BE2C (cell line): Measurements from ENCODE around the gene FAM107B.
A peak's percentile ranks its signal among the peaks of the same experiment; 100 is the strongest.

Experiments
- DNase-seq: peaks from one replicate; pipeline ENCODE4 v3.0.0-alpha.2; 2020
- H3K27me3 ChIP-seq: fragments of 250-450 bp; sonication (Bioruptor Pico); 2 replicates; pipeline ENCODE4 v1.5.1; 2020; ENCODE audit warnings: mild to moderate bottlenecking
- H3K36me3 ChIP-seq: fragments of 250-450 bp; sonication (Bioruptor Pico); 2 replicates; pipeline ENCODE4 v1.5.1; 2020; ENCODE audit warnings: mild to moderate bottlenecking
- H3K4me1 ChIP-seq: fragments of 250-450 bp; sonication (Bioruptor Pico); 2 replicates; pipeline ENCODE4 v1.5.1; 2020
- H3K4me3 ChIP-seq: 2 replicates; pipeline ENCODE4 v1.5.1; 2011; ENCODE audit warnings: low read depth, low read length
- H3K9me3 ChIP-seq: fragments of 250-450 bp; sonication (Bioruptor Pico); 2 replicates; pipeline ENCODE4 v1.5.1; 2020
- TF ChIP-seq, protein P1 (sequence below): IDR thresholded peaks from 2 replicates; pipeline ENCODE4 v1.5.1; 2012; ENCODE audit warnings: mild to moderate bottlenecking, low read depth, low read length

FAM107B gene

DNA sequence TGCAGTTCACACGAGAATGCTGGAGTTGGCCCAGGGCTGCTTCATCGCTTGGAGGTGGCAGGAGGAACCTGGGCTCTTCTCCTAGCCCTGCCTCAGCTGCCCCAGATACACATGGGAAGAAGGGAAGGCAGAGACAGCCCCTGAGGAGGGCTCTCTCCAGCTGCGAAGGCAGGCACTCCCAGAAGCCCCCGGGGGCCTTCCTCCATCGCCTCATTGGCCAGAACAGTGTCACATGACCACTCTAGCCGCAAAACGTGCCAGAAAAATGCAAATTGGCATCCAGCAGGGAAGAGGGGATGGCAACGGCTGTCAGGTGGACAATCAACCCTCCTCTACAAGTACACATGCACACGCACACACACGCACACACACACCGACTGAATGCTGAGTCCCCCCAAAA is 226.2 kb downstream of the FAM107B start:
- Histone ChIP-seq H3K27me3 (no peaks in the 10 kb centered on the region), H3K4me3 (no peak overlapping the region), H3K36me3 (peaks cover 3% of the 10 kb centered on the region), H3K9me3 (no peaks in the 10 kb centered on the region), H3K4me1 (no peaks in the 10 kb centered on the region; the same call in none of the 2 replicates)
- DNase-seq, result no peak
- TF ChIP-seq, protein P1, sequence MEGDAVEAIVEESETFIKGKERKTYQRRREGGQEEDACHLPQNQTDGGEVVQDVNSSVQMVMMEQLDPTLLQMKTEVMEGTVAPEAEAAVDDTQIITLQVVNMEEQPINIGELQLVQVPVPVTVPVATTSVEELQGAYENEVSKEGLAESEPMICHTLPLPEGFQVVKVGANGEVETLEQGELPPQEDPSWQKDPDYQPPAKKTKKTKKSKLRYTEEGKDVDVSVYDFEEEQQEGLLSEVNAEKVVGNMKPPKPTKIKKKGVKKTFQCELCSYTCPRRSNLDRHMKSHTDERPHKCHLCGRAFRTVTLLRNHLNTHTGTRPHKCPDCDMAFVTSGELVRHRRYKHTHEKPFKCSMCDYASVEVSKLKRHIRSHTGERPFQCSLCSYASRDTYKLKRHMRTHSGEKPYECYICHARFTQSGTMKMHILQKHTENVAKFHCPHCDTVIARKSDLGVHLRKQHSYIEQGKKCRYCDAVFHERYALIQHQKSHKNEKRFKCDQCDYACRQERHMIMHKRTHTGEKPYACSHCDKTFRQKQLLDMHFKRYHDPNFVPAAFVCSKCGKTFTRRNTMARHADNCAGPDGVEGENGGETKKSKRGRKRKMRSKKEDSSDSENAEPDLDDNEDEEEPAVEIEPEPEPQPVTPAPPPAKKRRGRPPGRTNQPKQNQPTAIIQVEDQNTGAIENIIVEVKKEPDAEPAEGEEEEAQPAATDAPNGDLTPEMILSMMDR, result no peak

DNA sequence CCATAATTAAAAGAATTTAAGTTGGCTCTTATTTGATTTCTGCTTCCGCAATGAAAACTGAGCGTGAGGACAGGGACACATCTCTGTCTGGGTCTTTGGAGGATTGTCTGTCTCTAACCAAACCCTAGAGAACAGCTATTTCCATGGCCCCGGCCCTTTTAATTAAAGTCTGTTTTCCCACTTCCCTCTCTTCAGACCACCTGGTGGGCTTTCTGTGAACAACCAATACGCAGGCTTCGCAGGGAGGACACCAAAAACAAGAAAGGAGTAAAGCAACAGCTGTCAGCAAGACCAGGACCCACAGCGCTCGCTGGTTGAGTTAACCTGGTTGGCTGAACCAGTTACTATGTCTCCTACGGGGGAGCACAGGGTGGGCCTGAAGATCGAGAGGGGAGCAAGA is 226.9 kb downstream of the FAM107B start:
- Histone ChIP-seq H3K9me3 (no peaks in the 10 kb centered on the region), H3K36me3 (peaks cover 3% of the 10 kb centered on the region; the same call in 1 of the 2 replicates), H3K27me3 (no peaks in the 10 kb centered on the region), H3K4me1 (no peaks in the 10 kb centered on the region; the same call in none of the 2 replicates), H3K4me3 (no peak overlapping the region)
- no peak for DNase-seq
- TF ChIP-seq, protein P1, result peak; percentile 38

DNA sequence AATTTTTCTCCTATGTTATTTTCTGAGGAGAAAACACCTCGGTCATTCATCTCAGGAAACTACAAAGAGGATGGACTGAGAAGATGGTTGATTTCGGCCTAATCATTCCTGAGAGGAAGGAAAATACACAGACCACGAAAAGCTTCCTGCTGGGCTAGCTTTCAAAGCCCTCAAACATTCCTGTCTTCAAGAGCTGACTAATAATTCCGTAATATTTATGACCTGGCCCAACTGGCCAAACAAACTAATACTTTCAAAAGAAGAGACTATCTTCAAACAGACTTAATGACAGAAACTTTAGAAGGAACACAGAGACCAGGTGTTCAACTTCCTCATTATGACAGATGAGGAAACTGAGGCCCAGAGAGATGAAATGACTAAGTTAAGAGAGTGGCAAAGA is 228.9 kb downstream of the FAM107B start:
- H3K27me3 ChIP-seq, result no peaks in the 10 kb centered on the region
- H3K4me1 ChIP-seq, result no peaks in the 10 kb centered on the region; the same call in none of the 2 replicates
- no peak overlapping the region for H3K4me3 ChIP-seq
- peaks cover 3% of the 10 kb centered on the region; the same call in 1 of the 2 replicates for H3K36me3 ChIP-seq
- no peaks in the 10 kb centered on the region for H3K9me3 ChIP-seq
- DNase-seq, result no peak
- TF ChIP-seq, protein P1, result no peak

DNA sequence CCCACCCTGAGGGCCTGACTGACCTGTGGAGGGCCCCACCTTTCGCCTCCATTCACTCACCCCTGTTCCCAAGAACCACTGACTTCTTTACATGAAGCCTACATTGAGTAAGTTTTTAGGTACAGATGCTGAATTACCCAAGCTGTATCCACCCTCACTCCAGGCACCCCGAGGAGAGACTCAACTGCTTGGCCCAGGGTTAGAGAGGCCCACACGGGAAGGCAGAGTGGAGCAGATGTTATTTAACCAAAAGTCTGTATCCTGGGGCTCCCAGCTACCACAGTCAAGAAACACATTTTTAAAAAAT is 230.8 kb downstream of the FAM107B start:
- no peak for DNase-seq
- no peaks in the 10 kb centered on the region; the same call in none of the 2 replicates for H3K4me1 ChIP-seq
- H3K36me3 ChIP-seq, result peaks cover 3% of the 10 kb centered on the region; the same call in 1 of the 2 replicates
- H3K4me3 ChIP-seq, result no peak overlapping the region
- TF ChIP-seq, protein P1, result no peak
- H3K27me3 ChIP-seq, result no peaks in the 10 kb centered on the region
- H3K9me3 ChIP-seq, result no peaks in the 10 kb centered on the region

DNA sequence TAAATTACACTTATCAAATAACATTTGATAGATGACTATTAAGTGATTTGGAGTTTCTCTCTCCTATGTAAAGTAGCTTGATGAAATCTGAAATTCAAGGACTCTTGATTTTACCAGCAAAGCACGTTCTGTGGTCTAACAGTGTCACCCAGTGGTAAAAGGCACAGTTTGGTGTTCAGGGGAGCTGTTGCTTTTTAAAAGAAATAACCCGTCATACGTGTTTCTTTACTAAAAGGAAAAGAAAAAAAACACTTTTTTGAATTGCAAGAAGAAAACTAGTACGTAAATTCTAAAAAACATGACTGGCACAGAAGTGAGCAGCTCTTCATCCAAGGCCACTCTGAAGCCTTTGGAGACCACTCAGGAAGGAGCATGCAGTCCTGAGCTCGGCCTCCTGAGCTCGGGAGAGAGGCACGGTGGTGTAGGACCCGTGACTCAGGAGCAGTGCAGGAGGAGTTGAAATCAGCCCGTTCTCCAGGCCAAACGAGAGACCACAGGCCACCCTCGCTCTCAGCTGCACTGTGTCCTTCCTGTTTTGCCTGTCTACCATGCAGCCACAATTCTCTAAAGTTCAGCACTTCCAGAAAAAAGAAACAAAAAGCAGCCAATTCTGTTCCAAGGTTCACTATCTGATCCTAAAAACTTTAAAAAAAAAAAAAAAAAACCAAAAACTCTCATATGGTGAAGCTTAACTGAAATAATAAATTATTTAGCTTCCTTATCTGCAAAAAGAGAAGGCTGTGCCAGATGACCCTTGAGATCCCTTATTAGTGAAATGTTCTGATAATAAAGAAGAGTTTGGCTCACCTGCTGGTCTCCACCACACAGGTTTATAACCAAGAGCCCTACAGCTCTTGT is 231.4 kb downstream of the FAM107B start:
- H3K36me3 ChIP-seq, result peaks cover 3% of the 10 kb centered on the region
- no peak overlapping the region for H3K4me3 ChIP-seq
- no peaks in the 10 kb centered on the region; the same call in none of the 2 replicates for H3K4me1 ChIP-seq
- no peaks in the 10 kb centered on the region for H3K9me3 ChIP-seq
- H3K27me3 ChIP-seq, result no peaks in the 10 kb centered on the region
- no peak for DNase-seq
- TF ChIP-seq, protein P1, result 0 out of 2 replicates have a peak, but pooled peaks have one; percentile 12

DNA sequence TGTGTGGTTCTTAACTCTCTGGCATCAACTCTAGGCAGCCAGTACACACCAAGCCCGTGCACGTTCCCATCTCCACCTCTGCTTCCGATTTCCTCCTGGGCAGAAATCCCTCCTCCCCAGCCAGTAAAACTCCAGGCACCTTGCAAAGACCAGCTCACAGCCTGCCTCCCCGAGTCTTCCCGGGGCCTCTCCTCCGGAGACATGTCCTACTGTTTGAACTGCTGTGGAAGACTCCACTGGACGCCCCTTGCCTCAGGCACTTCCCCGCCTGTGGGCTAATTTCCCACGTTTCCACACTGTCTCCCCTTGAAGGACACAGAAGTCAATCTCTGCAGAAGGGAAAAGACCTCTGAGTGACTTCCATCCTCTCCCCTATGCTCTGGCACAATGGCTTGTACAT is 233.3 kb downstream of the FAM107B start:
- H3K4me1 ChIP-seq, result peaks cover 3% of the 10 kb centered on the region
- H3K4me3 ChIP-seq, result no peak overlapping the region
- TF ChIP-seq, protein P1, result no peak
- no peaks in the 10 kb centered on the region for H3K27me3 ChIP-seq
- no peak for DNase-seq
- no peaks in the 10 kb centered on the region; the same call in none of the 2 replicates for H3K36me3 ChIP-seq
- H3K9me3 ChIP-seq, result no peaks in the 10 kb centered on the region
